Duodenal mucosa (tissue), 2 donors: ENCODE data around the gene SERPINB7.

Experiments
- H3K27ac ChIP-seq: one replicate; pipeline ENCODE4 v1.7.0; 2013; ENCODE audit warnings: low read depth, low read length
- H3K27me3 ChIP-seq, 2 donors: one replicate each; pipeline ENCODE4 v1.7.0; 2013; ENCODE audit warnings: low read length in 2 of 2, control low read depth in 1 of 2; ENCODE audit not compliant: insufficient read depth in 2 of 2, control insufficient read depth in 1 of 2
- H3K36me3 ChIP-seq, 2 donors: one replicate each; pipeline ENCODE4 v1.7.0; 2013; ENCODE audit warnings: low read length in 2 of 2, control low read depth in 1 of 2; ENCODE audit not compliant: insufficient read depth in 2 of 2, control insufficient read depth in 1 of 2
- H3K4me1 ChIP-seq, 2 donors: one replicate each; pipeline ENCODE4 v1.7.0; 2013; ENCODE audit warnings: low read length in 2 of 2, control low read depth in 1 of 2; ENCODE audit not compliant: insufficient read depth in 2 of 2, control insufficient read depth in 1 of 2
- H3K4me3 ChIP-seq, 2 donors: one replicate each; pipeline ENCODE4 v1.7.0; 2013; ENCODE audit warnings: low read length in 2 of 2, low read depth in 1 of 2
- H3K9ac ChIP-seq, 2 donors: one replicate each; pipeline ENCODE4 v1.7.0; 2013; ENCODE audit warnings: low read length in 2 of 2, low read depth in 1 of 2
- H3K9me3 ChIP-seq, 2 donors: one replicate each; pipeline ENCODE4 v1.7.0; 2013; ENCODE audit warnings: low read length in 2 of 2, control low read depth in 1 of 2; ENCODE audit not compliant: control insufficient read depth in 1 of 2

SERPINB7 gene

DNA sequence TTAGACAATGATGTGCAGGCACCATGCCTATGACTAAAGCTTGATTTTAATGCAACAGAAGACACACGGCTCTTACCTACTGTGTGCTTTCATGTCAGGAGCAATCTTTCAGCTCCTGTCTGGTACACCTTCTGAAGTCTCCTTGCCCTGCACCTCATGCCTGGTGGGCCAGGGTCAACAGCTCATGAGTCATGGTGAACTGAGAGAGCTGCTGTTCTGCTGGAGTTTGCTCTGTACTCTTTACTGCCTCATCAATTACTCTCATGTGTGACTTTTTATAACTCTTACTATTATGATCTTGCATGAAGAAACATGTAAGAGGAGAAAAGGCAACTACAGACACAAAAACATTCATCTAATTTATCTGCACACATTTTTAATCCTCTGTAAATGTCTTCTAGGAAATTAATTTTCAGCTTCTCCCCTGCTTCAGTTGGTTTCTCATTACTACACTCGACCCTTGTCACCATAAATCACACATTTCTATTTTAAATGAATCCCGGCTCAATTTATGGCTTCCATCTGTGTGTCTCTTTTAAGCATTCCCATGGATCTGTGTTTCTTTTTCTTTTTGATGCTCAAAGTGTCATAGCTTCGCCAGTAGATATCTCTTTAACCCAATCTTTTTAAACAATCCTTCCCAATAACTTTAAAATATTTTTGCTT, 9.7 kb downstream of the SERPINB7 start:
- Histone ChIP-seq H3K9ac (no peak overlapping the region), H3K4me3 (no peak overlapping the region), H3K27me3 (no peaks in the 10 kb centered on the region), H3K9me3 (no peaks in the 10 kb centered on the region), H3K36me3 (no peaks in the 10 kb centered on the region), H3K27ac (no peak overlapping the region), H3K4me1 (no peaks in the 10 kb centered on the region)

DNA sequence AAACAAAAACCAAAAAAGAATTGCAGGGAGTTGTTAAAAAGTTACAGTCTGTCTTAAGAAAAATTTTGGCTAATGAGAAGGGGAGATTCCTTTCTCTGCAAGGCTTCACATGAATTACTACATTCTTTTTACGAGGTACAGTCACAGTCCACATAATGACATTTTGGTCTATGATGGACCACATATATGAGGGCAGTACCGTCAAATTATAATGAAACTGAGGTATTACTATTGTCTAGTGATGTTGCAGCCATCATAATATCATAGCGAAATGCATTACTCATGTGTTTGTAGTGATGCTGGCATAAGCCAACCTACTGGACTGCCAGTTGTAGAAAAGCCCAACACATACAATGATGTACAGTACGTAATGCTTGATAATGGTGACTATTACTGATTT, 12.5 kb downstream of the SERPINB7 start:
- Histone ChIP-seq H3K4me3 (no peak overlapping the region), H3K9me3 (no peaks in the 10 kb centered on the region), H3K27me3 (no peaks in the 10 kb centered on the region), H3K27ac (no peak overlapping the region), H3K36me3 (no peaks in the 10 kb centered on the region), H3K4me1 (no peaks in the 10 kb centered on the region), H3K9ac (no peak overlapping the region)

DNA sequence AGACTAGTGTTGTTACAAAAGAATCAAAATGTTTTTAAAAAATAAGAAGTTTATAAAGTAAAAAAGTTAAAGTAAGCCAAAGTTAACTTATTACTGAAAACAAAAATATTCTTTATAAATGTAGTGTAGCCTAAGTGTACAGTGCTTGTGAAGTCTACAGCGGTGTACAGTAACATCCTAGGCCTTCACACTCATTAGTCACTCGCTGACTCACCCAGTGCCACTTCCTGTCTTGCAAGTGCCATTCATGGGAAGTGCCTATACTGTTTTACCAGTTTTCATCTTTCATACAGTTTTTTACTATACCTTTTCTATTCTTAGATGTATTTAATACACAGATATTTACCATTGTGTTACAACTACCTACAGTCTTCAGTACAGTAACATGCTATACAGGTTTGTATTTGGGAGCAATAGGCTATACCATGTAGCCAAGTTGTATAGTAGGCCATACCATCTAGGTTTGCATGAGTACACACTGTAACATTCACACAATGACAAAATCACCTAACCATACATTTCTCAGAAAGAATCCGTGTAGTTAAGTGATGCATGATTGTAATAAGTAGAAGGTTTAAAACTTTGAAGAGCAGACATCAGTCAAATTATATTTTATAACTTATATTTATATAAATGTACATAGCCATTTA, 13.4 kb downstream of the SERPINB7 start:
- H3K36me3 ChIP-seq, result no peaks in the 10 kb centered on the region
- no peaks in the 10 kb centered on the region for H3K27me3 ChIP-seq
- H3K4me1 ChIP-seq, result no peaks in the 10 kb centered on the region
- no peak overlapping the region for H3K9ac ChIP-seq
- H3K27ac ChIP-seq, result no peak overlapping the region
- H3K4me3 ChIP-seq, result no peak overlapping the region
- no peaks in the 10 kb centered on the region for H3K9me3 ChIP-seq

DNA sequence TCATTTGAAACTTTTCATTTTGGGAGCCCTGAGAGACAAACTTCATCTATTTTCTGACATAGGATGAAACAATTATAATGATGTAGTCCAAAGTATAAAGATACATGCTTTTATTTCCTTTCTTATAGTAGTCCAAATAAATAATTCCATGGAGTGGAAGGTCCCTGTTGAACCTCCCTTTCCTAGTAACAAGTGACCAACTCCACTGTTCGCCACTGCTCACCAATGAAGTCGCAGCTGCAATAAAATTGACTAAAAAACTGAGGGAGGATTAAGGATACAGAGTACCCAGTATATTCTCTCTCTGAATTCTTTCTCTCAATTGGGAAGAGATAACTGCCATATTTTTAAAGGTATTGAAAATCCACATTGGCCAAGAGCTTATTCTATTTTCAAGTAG, 14.1 kb downstream of the SERPINB7 start:
- no peaks in the 10 kb centered on the region for H3K4me1 ChIP-seq
- no peak overlapping the region for H3K27ac ChIP-seq
- H3K9me3 ChIP-seq, result no peaks in the 10 kb centered on the region
- H3K27me3 ChIP-seq, result no peaks in the 10 kb centered on the region
- no peak overlapping the region for H3K9ac ChIP-seq
- H3K4me3 ChIP-seq, result no peak overlapping the region
- no peaks in the 10 kb centered on the region for H3K36me3 ChIP-seq

DNA sequence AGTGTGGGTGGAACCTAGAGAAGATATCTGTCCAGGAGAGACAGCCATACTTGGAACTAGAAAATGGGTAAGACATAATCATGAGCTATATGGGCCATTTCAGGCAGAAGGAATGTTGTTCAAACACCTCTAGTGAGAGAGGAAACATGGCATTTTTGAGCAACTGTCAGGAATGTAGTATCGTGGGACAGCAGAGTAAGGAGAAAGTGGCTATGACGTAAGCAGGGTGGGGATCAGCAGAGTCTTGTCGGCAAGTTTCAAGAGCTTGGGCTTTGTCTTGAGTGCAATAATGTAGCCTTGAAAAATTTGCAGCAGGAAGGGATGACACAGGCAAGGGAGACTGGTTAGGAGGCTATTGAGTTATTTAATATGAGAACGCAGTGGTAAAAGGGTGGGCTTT, 20.4 kb downstream of the SERPINB7 start:
- H3K9me3 ChIP-seq, result no peaks in the 10 kb centered on the region
- no peak overlapping the region for H3K9ac ChIP-seq
- H3K27ac ChIP-seq, result no peak overlapping the region
- H3K4me1 ChIP-seq, result no peaks in the 10 kb centered on the region
- H3K4me3 ChIP-seq, result no peak overlapping the region
- no peaks in the 10 kb centered on the region for H3K27me3 ChIP-seq
- no peaks in the 10 kb centered on the region for H3K36me3 ChIP-seq

DNA sequence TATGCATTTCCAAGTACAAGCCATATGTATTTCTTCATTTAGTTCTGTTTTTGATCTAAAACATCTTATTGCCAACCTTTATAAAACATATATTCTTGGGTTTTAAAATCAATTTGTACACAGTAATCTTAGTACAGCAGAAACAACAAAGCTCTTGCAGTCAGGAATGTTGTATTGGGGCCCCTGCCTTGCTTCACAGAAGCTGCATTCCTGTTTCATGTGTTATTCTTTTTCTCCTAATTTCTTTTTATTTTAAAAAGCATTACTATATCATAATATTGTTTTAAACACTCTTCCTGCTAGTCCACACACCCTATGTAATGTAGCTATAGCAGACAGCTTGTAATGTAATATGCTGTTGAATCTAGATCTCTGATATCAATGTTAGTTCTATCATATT, 24.0 kb downstream of the SERPINB7 start:
- H3K9ac ChIP-seq, result no peak overlapping the region
- no peaks in the 10 kb centered on the region for H3K4me1 ChIP-seq
- no peaks in the 10 kb centered on the region for H3K9me3 ChIP-seq
- no peak overlapping the region for H3K4me3 ChIP-seq
- no peaks in the 10 kb centered on the region for H3K36me3 ChIP-seq
- no peaks in the 10 kb centered on the region for H3K27me3 ChIP-seq
- H3K27ac ChIP-seq, result no peak overlapping the region

DNA sequence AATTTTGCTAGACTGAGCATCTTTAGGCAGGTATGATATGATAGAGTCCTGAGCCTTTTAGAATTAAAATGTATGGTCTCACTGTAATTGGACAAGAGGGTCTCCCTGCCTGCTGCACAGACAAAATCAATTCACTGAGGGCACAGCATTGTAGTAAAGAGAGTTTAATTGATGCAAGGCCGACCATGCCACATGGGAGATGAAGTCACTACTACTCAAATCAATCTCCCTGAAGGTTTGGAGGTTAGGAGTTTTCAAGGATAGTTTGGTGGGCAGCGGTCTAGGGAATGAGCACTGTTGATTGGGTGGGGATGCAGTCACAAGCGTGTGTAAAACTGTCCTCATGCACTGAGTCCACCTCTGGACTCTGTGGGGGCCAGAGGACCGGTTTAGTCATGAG, 26.1 kb downstream of the SERPINB7 start:
- no peak overlapping the region for H3K4me3 ChIP-seq
- no peaks in the 10 kb centered on the region for H3K36me3 ChIP-seq
- H3K4me1 ChIP-seq, result no peaks in the 10 kb centered on the region
- H3K9me3 ChIP-seq, result no peaks in the 10 kb centered on the region
- no peaks in the 10 kb centered on the region for H3K27me3 ChIP-seq
- no peak overlapping the region for H3K27ac ChIP-seq
- no peak overlapping the region for H3K9ac ChIP-seq

DNA sequence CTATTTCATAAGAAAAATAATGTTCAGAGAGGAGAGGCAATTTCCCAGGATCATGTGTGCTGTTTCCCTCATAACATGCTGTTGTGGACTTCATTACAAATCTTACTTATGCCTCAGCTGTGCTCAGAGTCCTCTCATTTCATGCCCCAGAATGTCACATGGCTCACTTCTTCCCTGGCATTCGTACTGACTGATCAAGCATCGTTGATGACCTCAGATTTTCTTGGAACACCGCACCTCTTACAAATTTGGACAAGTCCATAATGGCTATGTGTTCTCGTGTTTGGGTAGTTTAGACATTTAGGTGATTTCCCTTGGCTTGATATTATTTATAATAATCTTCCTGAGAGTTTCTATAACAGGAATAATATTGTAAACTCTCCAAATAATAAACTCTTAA, 32.9 kb downstream of the SERPINB7 start:
- Histone ChIP-seq H3K27ac (no peak overlapping the region), H3K4me1 (no peaks in the 10 kb centered on the region), H3K4me3 (no peak overlapping the region), H3K27me3 (no peaks in the 10 kb centered on the region), H3K9ac (no peak overlapping the region), H3K9me3 (no peaks in the 10 kb centered on the region), H3K36me3 (no peaks in the 10 kb centered on the region)

DNA sequence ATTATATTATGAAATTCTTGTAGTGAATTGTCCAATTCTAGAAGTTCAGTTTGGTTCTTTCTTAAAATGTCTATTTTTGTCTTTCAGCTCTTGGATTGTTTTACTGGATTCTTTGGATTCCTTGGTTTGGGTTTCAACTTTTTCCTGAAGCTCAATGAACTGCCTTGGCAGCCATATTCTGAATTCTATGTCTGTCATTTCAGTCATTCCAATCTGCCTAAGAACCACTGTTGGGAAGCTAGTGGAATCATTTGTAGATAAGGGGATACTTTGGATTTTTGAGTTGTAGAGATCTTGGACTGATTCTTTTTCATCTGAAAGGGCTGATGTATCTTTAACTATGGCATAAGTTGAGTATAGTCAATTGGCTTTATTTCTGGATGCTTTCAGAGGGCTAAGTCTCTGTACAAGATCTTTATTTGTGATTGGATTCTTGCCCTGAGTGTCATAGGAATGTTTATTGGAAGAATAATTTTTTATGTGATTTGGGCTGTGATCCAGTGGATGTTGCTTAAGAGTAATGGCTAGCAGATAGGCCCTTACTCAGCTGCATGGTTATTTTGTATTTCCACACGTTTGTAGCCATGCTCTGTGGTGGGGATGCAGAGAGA, 42.3 kb downstream of the SERPINB7 start:
- no peak overlapping the region for H3K4me3 ChIP-seq
- H3K4me1 ChIP-seq, result no peaks in the 10 kb centered on the region
- no peak overlapping the region for H3K9ac ChIP-seq
- no peaks in the 10 kb centered on the region for H3K9me3 ChIP-seq
- no peaks in the 10 kb centered on the region for H3K27me3 ChIP-seq
- H3K27ac ChIP-seq, result no peak overlapping the region
- H3K36me3 ChIP-seq, result no peaks in the 10 kb centered on the region

DNA sequence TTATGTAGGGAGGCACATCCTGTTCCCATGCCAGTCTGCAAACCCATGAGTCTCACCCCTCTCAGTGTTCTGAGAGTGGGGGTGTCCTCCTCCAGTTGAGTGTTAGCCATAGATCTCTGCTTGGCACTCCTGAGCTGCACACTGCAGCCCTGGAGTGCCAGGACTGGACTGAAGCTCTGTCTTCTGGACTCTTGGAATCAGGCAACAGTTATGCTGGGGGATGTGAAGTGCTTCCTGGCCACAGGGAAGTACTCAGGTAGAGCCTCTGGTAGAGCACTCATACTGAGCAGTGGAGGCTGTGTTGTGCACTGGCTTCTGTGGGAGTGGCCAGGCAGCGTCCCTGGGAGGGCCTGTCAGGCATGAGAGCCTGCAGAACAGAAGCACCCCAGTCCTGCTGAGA, 43.0 kb downstream of the SERPINB7 start:
- Histone ChIP-seq H3K36me3 (no peaks in the 10 kb centered on the region), H3K27ac (no peak overlapping the region), H3K9me3 (no peaks in the 10 kb centered on the region), H3K27me3 (no peaks in the 10 kb centered on the region), H3K4me1 (no peaks in the 10 kb centered on the region), H3K4me3 (no peak overlapping the region), H3K9ac (no peak overlapping the region)
